Suprapubic skin (tissue), 3 donors: Measurements from ENCODE around the gene GPR149.

ENCODE experiments used
- CTCF ChIP-seq, 2 donors: fragments of 200-600 bp in 1 of 2; fragments of 450-650 bp in 1 of 2; sonication (generic) in 1 of 2; IDR thresholded peaks; one replicate each; pipeline ENCODE4 v1.5.1; 2016 to 2019; ENCODE audit warnings: antibody characterized with exemption in 2 of 2, mild to moderate bottlenecking in 1 of 2, moderate library complexity in 1 of 2
- EP300 ChIP-seq: sonication (generic); formaldehyde crosslinking; IDR thresholded peaks from one replicate; pipeline ENCODE4 v1.6.1; 2017; ENCODE audit warnings: antibody characterized with exemption

- no peak for TF ChIP-seq EP300
- no peak for TF ChIP-seq CTCF (IDR thresholded peaks at IDR 0.05)
Measured at GRCh38 chr3:154345422-154346122, 84.4 kb downstream of the GPR149 start.
